Midbrain (tissue), 1 donor: ENCODE results near the gene NOS2.
"Not testable (repeated sequence)": the region's sequence is repeated elsewhere in the genome, so short reads cannot be mapped to it uniquely, and the experiment has no call there.

ENCODE experiments used
- DNase-seq: peaks from one replicate; lab custom pipeline; 2025; lab: John Stamatoyannopoulos, UW

NOS2 gene

GRCh38 chr17:27754549-27754948 is 45.8 kb downstream of the NOS2 start:
- no peak for DNase-seq

- not testable (repeated sequence) for DNase-seq
These were observed 46.6 kb downstream of the NOS2 start for GRCh38 chr17:27753726-27754125.

GRCh38 chr17:27752831-27753619 is 47.3 kb downstream of the NOS2 start:
- not testable (repeated sequence) for DNase-seq

GRCh38 chr17:27751622-27752490 is 48.5 kb downstream of the NOS2 start:
- DNase-seq, result no peak

GRCh38 chr17:27751166-27751565 is 49.2 kb downstream of the NOS2 start:
- no peak for DNase-seq

GRCh38 chr17:27749562-27750150 is 50.7 kb downstream of the NOS2 start:
- DNase-seq, result not testable (repeated sequence)

- no peak for DNase-seq
These were observed 51.9 kb downstream of the NOS2 start for GRCh38 chr17:27748360-27748825.

- no peak for DNase-seq
These were observed 52.6 kb downstream of the NOS2 start for GRCh38 chr17:27747462-27748359.

GRCh38 chr17:27746881-27747280 is 53.4 kb downstream of the NOS2 start:
- DNase-seq, result no peak

GRCh38 chr17:27746320-27746719 is 54.0 kb downstream of the NOS2 start:
- not testable (repeated sequence) for DNase-seq

- DNase-seq, result not testable (repeated sequence)
These were observed 55.0 kb downstream of the NOS2 start for GRCh38 chr17:27745207-27745830.

- DNase-seq, result peak; percentile 14
These were observed 56.9 kb downstream of the NOS2 start for GRCh38 chr17:27743281-27743885.

- no peak for DNase-seq
These were observed 58.3 kb downstream of the NOS2 start for GRCh38 chr17:27741971-27742575.

GRCh38 chr17:27741361-27741861 is 58.9 kb downstream of the NOS2 start:
- DNase-seq, result no peak

- not testable (repeated sequence) for DNase-seq
These were observed 59.8 kb downstream of the NOS2 start for GRCh38 chr17:27740541-27740940.

- DNase-seq, result no peak
These were observed 66.6 kb downstream of the NOS2 start for GRCh38 chr17:27733773-27734172.

GRCh38 chr17:27732746-27733145 is 67.6 kb downstream of the NOS2 start:
- not testable (repeated sequence) for DNase-seq

GRCh38 chr17:27725982-27726381 is 74.3 kb downstream of the NOS2 start:
- not testable (repeated sequence) for DNase-seq

- no peak for DNase-seq
These were observed 78.5 kb downstream of the NOS2 start for GRCh38 chr17:27721797-27722196.
